Heart left ventricle (tissue), 16 donors: ENCODE results near the gene PTPN1. TPM values are rescaled to one million over a fixed set of nuclear protein-coding genes. Genes with fewer than 3 reads are reported as not detected.

Source experiments
- ATAC-seq, 4 donors: fragments of 200-7000 bp; cut with Tn5 transposase; one replicate each; pipeline ENCODE4 v1.9.1; 2020 to 2022; ENCODE audit warnings: moderate library complexity in 4 of 4, mild to moderate bottlenecking in 3 of 4, moderate number of reproducible peaks in 1 of 4
- DNase-seq, 5 donors: peaks; one replicate each; pipeline ENCODE4 v3.0.0-alpha.2; 2020
- H3K27ac ChIP-seq, 12 donors: fragments of 200-600 bp; sonication (generic) in 4 of 12; one replicate each; pipeline versions ENCODE4 v1.5.0 to v1.8.0; 2016 to 2022; ENCODE audit warnings: mild to moderate bottlenecking in 2 of 12
- H3K27me3 ChIP-seq, 9 donors: fragments of 200-600 bp; sonication (generic) in 2 of 9; one replicate each; pipeline versions ENCODE4 v1.5.1 to v1.8.0; 2016 to 2022; ENCODE audit warnings: mild to moderate bottlenecking in 3 of 9
- H3K36me3 ChIP-seq, 9 donors: fragments of 200-600 bp; sonication (generic) in 2 of 9; one replicate each; pipeline versions ENCODE4 v1.5.0 to v1.8.0; 2018 to 2022; ENCODE audit warnings: mild to moderate bottlenecking in 2 of 9
- H3K4me1 ChIP-seq, 12 donors: fragments of 200-600 bp; sonication (generic) in 4 of 12; one replicate each; pipeline versions ENCODE4 v1.5.0 to v1.8.0; 2016 to 2022; ENCODE audit warnings: mild to moderate bottlenecking in 3 of 12
- H3K4me3 ChIP-seq, 12 donors: fragments of 200-600 bp; sonication (generic) in 4 of 12; one replicate each; pipeline versions ENCODE4 v1.5.0 to v1.8.0; 2017 to 2022; ENCODE audit warnings: mild to moderate bottlenecking in 9 of 12, moderate library complexity in 4 of 12
- H3K9me3 ChIP-seq, 12 donors: fragments of 200-600 bp; sonication (generic) in 4 of 12; one replicate each; pipeline versions ENCODE4 v1.5.0 to v1.8.0; 2016 to 2022; ENCODE audit warnings: mild to moderate bottlenecking in 1 of 12
- CTCF ChIP-seq, 12 donors: fragments of 200-600 bp; sonication (generic) in 4 of 12; IDR thresholded peaks; one replicate each; pipeline versions ENCODE4 v1.5.0 to v1.8.0; 2018 to 2022; ENCODE audit warnings: antibody characterized with exemption in 12 of 12, mild to moderate bottlenecking in 5 of 12
- POLR2A ChIP-seq, 2 donors: fragments of 450-650 bp; IDR thresholded peaks; one replicate each; pipeline ENCODE4 v1.6.1; 2017; ENCODE audit warnings: antibody characterized with exemption in 2 of 2, mild to moderate bottlenecking in 2 of 2, moderate library complexity in 2 of 2
- WGBS, 4 donors: extraction: QIAGEN DNeasy Blood & Tissue Kit in 2 of 4; methylation state at CpG; one replicate each; pipeline versions ENCODE4 v1.1.5 to v1.1.7; 2013 to 2018; 5-methylcytosine and 5-hydroxymethylcytosine counted together
- intact Hi-C, 10 donors: fragments of 100-400 bp; cut with DNase I; formaldehyde crosslinking; loops; one replicate each; pipeline versions ENCODE4 v1.11.1 to v1.14.2; 2022
- polyA plus RNA-seq, 2 donors: library from polyadenylated mRNA; stranded (reverse); fragments of 200-250 nt; gene quantifications; one replicate each; pipeline ENCODE4 v1.2.3, GENCODE V29; 2013
- total RNA-seq, 9 donors: library from RNA; depleted of rRNA in 2 of 9; stranded (reverse); fragments of >200 nt in 2 of 9; fragmentation: NEBNext Ultra II Directional in 3 of 9; extraction: Animal tissue kit (Norgen Biotek cat#: 25700) in 3 of 9; gene quantifications; one replicate each; pipeline versions ENCODE4 v1.1.0 to v1.2.4, GENCODE V29; 2016 to 2023
- donor health status: ischemic (EF 13 %, LVEDD 7.1; RV severe dilation, severe dysfunction).
- donor health status: healthy with polysubstance abuse.
- donor health status: DM: no; HTN: yes; CAD: no.
- donor health status: DM: no; HTN: no; CAD: no.
- donor health status: ischemic (EF 25% LVEDD 6.9; RV normal size, moderate dysfunction).
- donor health status: ischemic (EF 25% LVEDD 5.7; RV mildly dilated, moderate dysfunction).
- donor health status: healthy.
- donor health status: DM: yes; HTN: yes; CAD: no.
- donor health status: ischemic (EF 35%, LVEDD 5.7; RV mildly dilated, moderate dysfunction).
- donor health status: nonischemic (EF 11% LVEDD 7.7; RV severe dilation, severe dysfunction).
- donor health status: DM: yes; HTN: yes; CAD: no.
- donor health status: PGD.
- donor health status: ischemic (EF 29% LVEDD 5.4; RV normal size, mild dysfunction).
- donor health status: nonischemic (EF 23%, LVEDD 6.1; RV moderate dilation, normal function).

Gene PTPN1
- total and polyA plus RNA-seq, 11 donors, result 18.5 to 93.8 (median 32.0) TPM

GRCh38 chr20:50527068-50527605 is 17.0 kb downstream of the PTPN1 start:
- DNase-seq, result no peak
- 71 to 79% (median 75%) methylated on average over 9 of the region's 9 CpGs for WGBS, 4 donors
- no peaks in the 10 kb centered on the region for H3K9me3 ChIP-seq
- H3K27me3 ChIP-seq, result no peaks in the 10 kb centered on the region
- intact Hi-C loops, result loop anchor here in 3 of 10 donors (5.0 kb wide), 2 partner anchors 40 to 45 kb away; no protein-coding TSS in a partner anchor
- H3K4me3 ChIP-seq, result no peak overlapping the region
- peaks cover 0 to 8% (median 0%) of the 10 kb centered on the region in 9 donors for H3K36me3 ChIP-seq
- TF ChIP-seq POLR2A (IDR thresholded peaks at IDR 0.05), result no peak
- TF ChIP-seq CTCF (IDR thresholded peaks at IDR 0.05), result no peak
- peaks cover 7 to 94% (median 52%) of the 10 kb centered on the region in 12 donors for H3K4me1 ChIP-seq
- no peak for ATAC-seq
- peak overlapping the region in 2 of 12 donors; percentile 37 to 43 for H3K27ac ChIP-seq

- TF ChIP-seq CTCF (IDR thresholded peaks at IDR 0.05) (no peak), POLR2A (IDR thresholded peaks at IDR 0.05) (no peak)
- Histone ChIP-seq H3K27me3 (no peaks in the 10 kb centered on the region), H3K4me3 (no peak overlapping the region), H3K9me3 (no peaks in the 10 kb centered on the region), H3K36me3 (peaks cover 0 to 8% (median 0%) of the 10 kb centered on the region in 9 donors), H3K4me1 (peaks cover 6 to 96% (median 52%) of the 10 kb centered on the region in 12 donors), H3K27ac (no peak overlapping the region)
- ATAC-seq, result no peak
- WGBS, 4 donors, result 91 to 98% (median 92%) methylated on average over 6 of the region's 6 CpGs
- no peak for DNase-seq
- intact Hi-C loops, result loop anchor here in 3 of 10 donors (5.0 kb wide), 2 partner anchors 39 to 44 kb away; no protein-coding TSS in a partner anchor
These were observed 17.9 kb downstream of the PTPN1 start for GRCh38 chr20:50528129-50528528.

GRCh38 chr20:50528804-50529351 is 18.7 kb downstream of the PTPN1 start:
- DNase-seq (no peak), ATAC-seq (peak; percentile 64 to 84 (median 76))
- peak overlapping the region in 4 of 12 donors; percentile 12 to 52 (median 23) for H3K27ac ChIP-seq
- peaks cover 6 to 91% (median 46%) of the 10 kb centered on the region in 12 donors for H3K4me1 ChIP-seq
- H3K36me3 ChIP-seq, result peaks cover 0 to 8% (median 0%) of the 10 kb centered on the region in 9 donors
- no peaks in the 10 kb centered on the region for H3K27me3 ChIP-seq
- 48 to 54% (median 51%) methylated on average over 6 of the region's 6 CpGs for WGBS, 4 donors
- H3K4me3 ChIP-seq, result no peak overlapping the region
- H3K9me3 ChIP-seq, result no peaks in the 10 kb centered on the region
- TF ChIP-seq POLR2A (IDR thresholded peaks at IDR 0.05) (no peak), CTCF (IDR thresholded peaks at IDR 0.05) (no peak)
- intact Hi-C loops, result loop anchor here in 3 of 10 donors (5.0 kb wide), 2 partner anchors 38 to 43 kb away; no protein-coding TSS in a partner anchor

- intact Hi-C loops, result no loop called here
- Histone ChIP-seq H3K27me3 (no peaks in the 10 kb centered on the region), H3K27ac (no peak overlapping the region), H3K9me3 (no peaks in the 10 kb centered on the region), H3K4me3 (no peak overlapping the region), H3K4me1 (peaks cover 3 to 79% (median 34%) of the 10 kb centered on the region in 12 donors), H3K36me3 (peaks cover 0 to 13% (median 0%) of the 10 kb centered on the region in 9 donors)
- no peak for TF ChIP-seq POLR2A (IDR thresholded peaks at IDR 0.05)
- TF ChIP-seq CTCF (IDR thresholded peaks at IDR 0.05), result no peak
- WGBS, 4 donors, result 90 to 96% (median 92%) methylated on average over 6 of the region's 6 CpGs
- ATAC-seq (no peak), DNase-seq (no peak)
These were observed 22.0 kb downstream of the PTPN1 start for GRCh38 chr20:50532221-50532620.
